ENCODE results near the gene METTL15.
"Not testable (repeated sequence)": the region's sequence is repeated elsewhere in the genome, so short reads cannot be mapped to it uniquely, and the experiment has no call there.

- not testable (repeated sequence) for TF ChIP-seq CTCF (conservative IDR thresholded peaks at IDR 0.05; ENCODE audit: low read depth, low read length); EZH2 (IDR thresholded peaks at IDR 0.05; ENCODE audit: low read length, unreplicated experiment); EZH2phosphoT487 (IDR thresholded peaks at IDR 0.05; ENCODE audit: borderline replicate concordance, low read length)
Observed at GRCh38 chr11:28272247-28272646, 164.1 kb downstream of the METTL15 start.
